Measurements from ENCODE around the gene EFCAB13. TPM values are rescaled to one million over a fixed set of nuclear protein-coding genes. Genes with fewer than 3 reads are reported as not detected.

EFCAB13 gene
- total and polyA plus RNA-seq, 4 donors, result 0.80 to 2.9 (median 2.3) TPM

- H3K27ac ChIP-seq (ENCODE audit: low read depth in 1 of 2, low read length in 2 of 2), result no peak overlapping the region
- H3K36me3 ChIP-seq (ENCODE audit: control insufficient read depth in 4 of 4, insufficient read depth in 3 of 4, low read depth in 1 of 4, low read length in 3 of 4), result peaks cover 0 to 5% (median 0%) of the 10 kb centered on the region in 4 donors
- H3K4me1 ChIP-seq (ENCODE audit: control insufficient read depth in 4 of 4, insufficient read depth in 4 of 4, low read length in 3 of 4), result peaks cover 0 to 2% (median 0%) of the 10 kb centered on the region in 4 donors
- no peak overlapping the region for H3K4me3 ChIP-seq (ENCODE audit: low read depth in 1 of 3, low read length in 3 of 3)
- 98% methylated on average over 2 of the region's 2 CpGs for WGBS
- TF ChIP-seq RAD21 (IDR thresholded peaks at IDR 0.05) (no peak), TAF1 (conservative IDR thresholded peaks at IDR 0.05) (no peak), MAX (IDR thresholded peaks at IDR 0.05) (no peak), NR2F2 (IDR thresholded peaks at IDR 0.05) (no peak), FOXA1 (IDR thresholded peaks at IDR 0.05) (no peak)
- H3K27me3 ChIP-seq (ENCODE audit: control insufficient read depth in 4 of 4, insufficient read depth in 4 of 4, low read length in 3 of 4), result no peaks in the 10 kb centered on the region
- no peak overlapping the region for H3K9ac ChIP-seq (ENCODE audit: low read depth in 1 of 2, low read length in 2 of 2)
- H3K9me3 ChIP-seq (ENCODE audit: control insufficient read depth in 4 of 4, low read length in 3 of 4), result no peaks in the 10 kb centered on the region
- DNase-seq (ENCODE audit: low spot score), result no peak
These were observed 6.8 kb downstream of the EFCAB13 start for GRCh38 chr17:47330548-47330947.

GRCh38 chr17:47332287-47332686, 8.5 kb downstream of the EFCAB13 start:
- Histone ChIP-seq H3K4me3 (ENCODE audit: low read depth in 1 of 3, low read length in 3 of 3) (no peak overlapping the region), H3K27ac (ENCODE audit: low read depth in 1 of 2, low read length in 2 of 2) (no peak overlapping the region), H3K4me1 (ENCODE audit: control insufficient read depth in 4 of 4, insufficient read depth in 4 of 4, low read length in 3 of 4) (peaks cover 0 to 2% (median 0%) of the 10 kb centered on the region in 4 donors), H3K9ac (ENCODE audit: low read depth in 1 of 2, low read length in 2 of 2) (no peak overlapping the region), H3K27me3 (ENCODE audit: control insufficient read depth in 4 of 4, insufficient read depth in 4 of 4, low read length in 3 of 4) (no peaks in the 10 kb centered on the region), H3K36me3 (ENCODE audit: control insufficient read depth in 4 of 4, insufficient read depth in 3 of 4, low read depth in 1 of 4, low read length in 3 of 4) (peaks cover 0 to 7% (median 0%) of the 10 kb centered on the region in 4 donors), H3K9me3 (ENCODE audit: control insufficient read depth in 4 of 4, low read length in 3 of 4) (no peaks in the 10 kb centered on the region)
- DNase-seq (ENCODE audit: low spot score), result no peak
- TF ChIP-seq YY1 (IDR thresholded peaks at IDR 0.05) (no peak), RAD21 (IDR thresholded peaks at IDR 0.05) (no peak), HNF4G (IDR thresholded peaks at IDR 0.05) (no peak), REST (IDR thresholded peaks at IDR 0.05) (no peak), ZBTB33 (IDR thresholded peaks at IDR 0.05) (no peak), HNF4A (conservative IDR thresholded peaks at IDR 0.05) (no peak), MAX (IDR thresholded peaks at IDR 0.05) (no peak), CTCF (IDR thresholded peaks at IDR 0.05; ENCODE audit: low read depth, low read length, missing input control) (no peak), TAF1 (conservative IDR thresholded peaks at IDR 0.05) (no peak), NR2F2 (IDR thresholded peaks at IDR 0.05) (no peak)

Measured in liver (tissue), 9 donors.